SIG-M5 treated with dmso at 0.1 percent for 504 hours (cell line): Measurements from ENCODE around the gene GRAMD2A.
A peak's percentile ranks its signal among the peaks of the same experiment; 100 is the strongest.

Source experiments
- DNase-seq: peaks from one replicate; lab custom pipeline; 2025; ENCODE audit not compliant: unreplicated experiment; lab: John Stamatoyannopoulos, UW

Gene GRAMD2A

DNA sequence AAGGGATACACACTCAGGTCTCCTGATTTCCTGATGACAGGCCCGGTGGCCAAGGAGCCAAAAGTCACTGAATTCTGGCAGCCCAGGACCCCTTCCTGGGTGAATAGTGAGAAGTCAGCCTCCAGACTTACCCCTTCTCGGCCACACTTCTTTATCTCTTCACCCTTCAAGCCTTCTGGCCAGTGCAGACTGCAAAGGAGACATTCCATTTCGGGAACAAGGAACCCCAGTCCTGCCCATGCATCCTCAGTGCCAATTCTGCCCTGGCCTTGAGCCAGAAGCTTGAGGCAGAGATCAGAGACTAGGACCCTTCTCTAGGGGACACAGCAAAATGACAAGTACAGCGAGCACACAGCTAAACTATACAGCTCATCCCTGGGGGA is 28.8 kb downstream of the GRAMD2A start:
- no peak for DNase-seq

DNA sequence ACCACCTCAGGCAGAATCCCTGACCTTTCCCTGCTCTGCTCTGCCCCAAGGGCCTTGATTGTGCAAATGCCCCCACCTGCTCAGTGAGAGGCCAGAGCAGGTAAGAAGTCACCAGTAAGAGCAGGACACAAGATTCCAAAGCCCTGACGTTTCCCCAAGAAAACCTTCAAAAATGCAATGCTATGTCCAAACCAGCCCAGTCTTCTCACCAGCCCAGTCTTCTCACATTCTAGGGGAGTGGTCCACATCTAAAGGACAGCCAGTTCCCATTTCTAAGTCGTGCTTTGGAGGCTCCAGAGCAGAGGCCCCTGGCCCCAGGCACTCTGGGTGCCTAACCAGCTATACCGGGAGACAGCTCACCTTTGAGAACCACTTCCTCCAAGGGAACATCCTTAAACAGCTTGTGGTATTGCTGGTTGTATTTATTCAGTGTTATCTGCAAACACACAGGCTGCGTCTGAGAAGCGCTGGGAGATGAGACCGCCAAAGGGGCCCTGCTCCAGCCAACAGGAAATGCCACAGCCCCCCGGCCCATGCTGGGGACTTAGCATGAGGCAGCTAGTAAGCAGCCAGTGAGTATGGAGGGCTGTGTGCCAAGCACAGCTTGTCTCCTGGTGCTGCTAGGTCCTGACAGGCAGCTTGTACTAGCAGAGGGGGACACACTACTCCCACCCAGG is 29.3 kb downstream of the GRAMD2A start:
- DNase-seq, result peak; percentile 5

- DNase-seq, result no peak
These were observed 30.1 kb downstream of the GRAMD2A start for GRCh38 chr15:72167445-72167844.

DNA sequence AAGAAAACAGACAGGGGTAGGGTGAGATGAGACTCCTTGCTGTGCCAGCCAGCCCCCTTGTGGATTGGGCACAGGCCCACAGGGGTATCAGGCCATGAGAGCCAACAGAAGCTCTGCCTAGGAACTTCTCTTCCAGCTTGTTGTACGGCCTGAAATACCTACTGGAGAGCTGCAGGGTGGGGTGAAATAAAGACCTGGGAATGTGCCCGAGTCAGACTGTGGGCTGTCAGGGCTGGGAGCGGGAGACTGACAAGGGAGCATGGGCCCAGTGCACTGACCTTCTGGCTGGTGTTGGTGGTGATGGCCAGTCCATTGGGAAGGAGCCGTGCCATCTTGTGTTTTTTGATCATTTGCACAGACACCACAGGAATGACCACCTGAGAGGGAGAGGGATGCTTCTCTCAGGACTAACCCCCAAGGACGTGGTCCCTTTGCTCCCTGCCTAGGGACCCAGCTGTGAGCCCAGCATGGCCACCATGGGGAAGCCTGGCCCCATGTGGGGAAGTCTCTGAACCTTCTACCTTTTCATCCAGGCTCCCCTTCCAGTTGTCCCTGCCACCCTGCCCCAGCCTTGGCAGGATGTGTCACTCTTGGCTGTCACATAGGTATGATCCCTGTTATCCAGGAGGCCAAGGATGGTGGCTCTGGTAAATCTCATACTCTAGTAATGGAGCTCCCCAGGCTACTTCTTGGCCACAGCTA is 30.7 kb downstream of the GRAMD2A start:
- no peak for DNase-seq

DNA sequence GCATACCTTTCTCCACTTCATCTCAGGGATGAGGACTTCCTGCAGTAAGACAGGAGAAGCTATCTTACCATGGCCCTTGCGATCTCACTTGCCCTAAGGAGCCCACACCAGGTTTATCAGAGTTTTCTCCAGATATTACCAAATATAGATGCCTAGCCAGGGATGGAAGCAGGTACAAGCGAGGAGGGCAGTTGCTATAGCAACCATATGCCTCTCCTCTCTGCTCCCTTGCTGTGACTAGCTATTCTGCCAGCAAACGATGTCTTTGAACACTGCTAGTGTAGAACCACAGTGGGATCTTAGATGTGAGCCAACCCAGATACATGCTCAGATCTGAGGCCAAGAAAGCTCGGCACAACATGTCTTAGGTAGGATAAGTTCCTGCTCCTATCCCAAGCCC is 33.9 kb downstream of the GRAMD2A start:
- no peak for DNase-seq

DNA sequence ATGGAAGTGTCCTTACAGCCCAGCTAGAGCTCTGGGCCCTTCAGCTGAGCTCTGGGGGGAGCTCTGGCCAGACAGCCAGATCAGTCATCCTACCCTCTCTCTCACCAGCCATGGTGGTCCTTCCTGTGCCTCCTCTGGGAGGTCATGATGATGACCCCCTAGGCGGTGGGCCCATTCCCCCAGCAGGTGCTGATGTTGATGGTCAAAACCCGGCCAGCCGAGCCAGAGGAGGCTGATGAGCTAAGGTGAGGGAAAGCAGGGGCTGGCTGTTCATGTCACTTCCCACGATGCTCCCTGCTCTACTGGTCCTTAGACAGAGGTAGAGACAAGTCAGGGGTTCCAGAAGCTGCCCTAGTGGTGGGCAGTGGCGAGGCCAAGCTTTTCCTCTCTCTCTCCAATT is 35.0 kb downstream of the GRAMD2A start:
- DNase-seq, result no peak

DNA sequence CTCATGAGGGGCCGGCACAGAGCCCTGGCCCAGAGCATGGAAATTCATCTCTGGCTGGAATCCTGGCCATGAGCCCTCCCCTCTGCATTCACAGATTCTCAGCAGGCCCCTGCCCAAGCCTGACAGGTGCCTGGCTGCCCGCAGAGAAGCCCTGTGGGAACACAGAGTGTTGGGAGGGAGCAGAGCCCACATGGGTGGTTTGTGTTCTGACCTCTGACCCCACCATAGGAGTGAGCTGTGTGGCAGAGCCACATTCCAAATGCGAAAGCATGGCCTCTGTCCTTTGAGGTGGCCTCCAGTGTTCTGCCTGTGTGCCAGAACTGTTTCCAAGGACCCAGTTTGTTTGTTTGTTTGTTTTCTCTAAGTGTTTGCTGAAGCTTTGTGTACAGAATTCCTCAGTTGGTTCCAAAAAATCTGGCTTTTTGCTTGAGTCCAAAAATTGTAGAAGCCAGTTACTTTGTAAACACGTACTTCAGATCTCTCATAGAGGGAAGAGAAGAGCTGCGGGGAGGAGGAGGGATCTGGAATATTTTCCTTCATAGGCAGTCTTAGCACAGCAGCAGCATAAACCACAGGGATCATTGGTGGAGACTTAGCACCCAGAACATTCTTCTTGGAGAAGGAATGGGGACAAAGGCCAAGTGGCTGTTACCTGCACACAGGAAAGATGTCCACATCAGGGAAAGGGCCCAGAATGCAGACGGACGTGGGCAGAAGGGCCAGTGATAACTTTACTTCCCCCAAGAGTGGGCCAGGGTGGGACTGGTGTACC is 36.0 kb downstream of the GRAMD2A start:
- DNase-seq, result no peak

GRCh38 chr15:72160696-72161245 is 36.8 kb downstream of the GRAMD2A start:
- DNase-seq, result no peak

DNA sequence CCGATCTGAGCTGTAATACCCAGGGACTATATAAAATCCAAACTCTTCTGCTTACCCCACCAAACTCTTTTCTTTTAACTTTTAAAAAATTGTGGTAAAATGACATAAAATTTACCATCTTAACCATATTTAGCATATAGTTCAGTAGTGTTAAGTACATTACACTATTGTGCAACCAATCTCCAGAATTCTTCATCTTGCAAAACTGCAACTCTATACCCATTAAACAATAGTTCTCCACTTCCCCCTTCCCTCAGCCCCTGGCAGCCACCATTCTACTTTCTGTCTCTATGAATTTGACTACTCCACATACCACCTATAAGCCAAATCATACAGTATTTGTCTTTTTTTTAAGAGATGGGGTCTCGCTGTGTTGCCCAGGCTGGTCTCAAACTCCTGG is 40.7 kb downstream of the GRAMD2A start:
- peak; percentile 49 for DNase-seq

GRCh38 chr15:72155635-72156616 is 41.7 kb downstream of the GRAMD2A start:
- peak; percentile 81 for DNase-seq

DNA sequence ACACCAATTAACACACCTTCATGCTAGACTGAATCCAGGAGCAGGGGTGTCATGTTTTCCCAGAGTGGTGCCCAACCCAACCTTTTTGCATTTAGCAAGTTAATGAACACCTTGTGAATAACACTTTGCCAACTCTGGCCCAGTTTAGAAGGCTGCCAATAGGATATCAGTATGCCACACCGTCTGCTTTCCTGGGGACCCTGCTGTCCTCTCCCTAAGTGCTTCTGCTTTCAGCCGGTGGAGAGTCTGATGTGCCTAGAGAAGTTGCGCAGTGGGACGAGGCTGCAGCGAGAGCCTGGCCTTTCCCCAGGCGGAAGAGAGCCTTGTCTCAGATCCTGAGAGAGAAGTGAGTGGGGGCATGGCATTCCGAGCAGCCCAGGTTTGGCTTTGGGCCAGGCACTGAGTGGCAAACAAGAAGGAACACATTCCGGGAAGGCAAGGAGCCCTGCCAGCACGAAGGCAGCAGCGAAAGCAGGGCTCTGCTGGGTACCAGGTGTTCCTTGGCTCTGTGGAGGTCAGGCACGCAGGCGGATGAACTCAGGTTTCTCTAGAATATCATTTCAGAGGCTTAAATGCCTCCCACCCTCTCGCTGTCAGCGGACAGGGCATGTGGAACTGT is 42.5 kb downstream of the GRAMD2A start:
- DNase-seq, result no peak

DNA sequence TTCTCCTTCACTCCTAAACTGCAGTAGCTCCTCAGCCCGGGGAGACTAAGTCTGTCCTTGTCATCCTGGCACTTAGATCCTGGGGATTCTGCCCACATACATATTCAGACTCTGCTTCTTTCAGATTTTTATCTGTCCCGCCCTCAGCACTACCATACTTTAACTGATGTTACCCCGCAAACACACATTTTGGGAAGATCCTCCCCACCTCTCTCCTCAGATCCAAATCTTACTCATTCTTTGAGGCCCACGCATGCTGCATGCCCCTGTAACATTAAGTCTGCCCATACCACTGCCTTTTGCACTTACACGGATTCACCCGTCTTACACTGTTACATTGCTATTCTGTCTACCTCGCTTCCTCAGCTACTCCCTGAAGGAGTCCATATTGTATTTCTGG is 43.3 kb downstream of the GRAMD2A start:
- no peak for DNase-seq

DNA sequence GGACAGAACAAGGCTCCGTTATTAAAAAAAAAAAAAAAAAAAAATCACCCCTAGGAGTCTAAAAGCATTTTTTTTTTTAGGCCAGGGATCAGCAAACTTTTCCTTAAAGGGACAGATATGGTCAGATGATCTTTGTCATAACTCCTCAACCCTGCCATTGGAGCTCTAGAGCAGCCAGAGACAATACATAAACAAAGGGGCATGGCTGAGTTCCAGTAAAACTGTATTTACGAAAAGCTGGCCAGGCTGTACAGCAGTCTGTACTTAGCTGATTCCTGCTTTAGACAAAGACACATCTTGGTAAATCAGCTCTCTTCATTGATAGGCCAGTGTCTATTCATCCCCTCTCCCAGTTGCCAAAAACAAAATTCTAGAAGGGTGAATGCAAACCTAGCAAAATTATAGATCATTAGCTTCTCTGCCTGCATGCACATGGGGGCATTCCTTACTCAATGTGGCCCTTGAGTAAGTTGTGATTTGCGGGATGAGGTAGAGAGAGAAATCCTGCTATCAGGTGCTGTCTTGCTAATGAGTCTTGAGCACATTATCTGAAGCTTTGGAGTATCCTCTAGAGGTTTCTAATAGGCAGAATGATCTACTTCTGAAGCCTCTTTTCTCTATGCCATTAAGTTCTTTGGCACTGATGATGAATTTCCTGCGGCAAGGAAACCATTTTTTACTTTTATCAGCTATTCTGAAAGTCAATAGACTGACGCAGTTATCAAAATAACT is 44.2 kb downstream of the GRAMD2A start:
- DNase-seq, result no peak

DNA sequence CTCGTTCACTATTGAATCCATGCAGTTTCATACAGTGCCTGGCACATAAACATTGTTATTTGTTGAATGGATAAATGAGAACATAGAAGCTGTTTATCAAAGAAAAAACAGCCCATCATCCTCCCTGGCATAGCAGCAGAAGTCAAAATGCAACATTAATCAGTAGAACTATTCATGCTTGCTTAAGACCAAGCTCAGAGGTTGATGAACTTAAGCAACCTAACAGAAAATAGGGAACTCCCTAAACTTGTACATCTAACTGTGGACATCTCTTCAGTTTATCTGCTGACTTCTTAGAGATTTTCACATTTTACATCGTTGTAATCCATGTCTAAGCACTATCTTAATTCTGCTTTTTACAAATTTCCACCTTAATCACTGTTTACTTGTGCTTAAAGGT is 50.2 kb downstream of the GRAMD2A start:
- peak; percentile 25 for DNase-seq

DNA sequence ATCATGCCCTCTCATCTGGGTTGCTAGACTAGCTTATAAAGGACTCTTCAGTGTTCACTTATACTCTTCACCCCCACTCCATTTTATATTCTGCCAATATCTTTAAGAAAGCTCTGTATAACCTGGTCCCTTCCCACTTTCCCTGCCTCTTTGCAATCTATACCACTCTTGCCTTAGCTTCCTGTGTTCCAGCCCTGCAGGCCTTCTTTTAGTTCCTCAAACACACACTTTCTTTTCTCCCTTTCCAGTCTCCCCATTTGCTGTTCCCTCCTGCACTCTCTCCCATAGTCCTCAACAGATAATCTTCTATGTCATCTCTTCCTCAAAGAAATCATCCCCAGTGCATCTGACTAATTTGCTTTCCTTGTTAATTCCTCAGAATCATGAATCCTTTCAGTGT is 50.7 kb downstream of the GRAMD2A start:
- no peak for DNase-seq

DNA sequence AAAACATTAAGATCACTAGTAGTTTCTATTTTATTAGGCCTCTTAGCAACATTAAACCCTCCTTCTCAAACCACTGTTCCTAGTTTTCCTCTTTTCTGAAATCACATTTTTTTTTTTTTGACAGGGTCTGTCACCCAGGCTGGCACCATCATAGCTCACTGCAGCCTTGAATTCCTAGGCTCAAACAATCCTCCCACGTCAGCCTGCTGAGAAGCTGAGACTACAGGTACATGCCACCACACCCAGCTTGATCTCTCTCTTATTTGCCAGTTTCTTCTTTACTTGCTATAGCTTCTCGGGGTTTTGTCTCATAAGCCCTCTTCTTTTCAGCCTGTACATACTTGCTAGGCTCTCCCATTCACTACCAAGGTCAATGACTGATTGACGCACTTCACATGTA is 51.4 kb downstream of the GRAMD2A start:
- no peak for DNase-seq

- peak; percentile 8 for DNase-seq
These were observed 56.2 kb downstream of the GRAMD2A start for GRCh38 chr15:72141171-72142084.

- no peak for DNase-seq
These were observed 57.5 kb downstream of the GRAMD2A start for GRCh38 chr15:72140088-72140487.
